HG03064 (cell line): Measurements from ENCODE around the gene SBK3.

Experiments
- ATAC-seq: cut with Tn5 transposase; IDR thresholded peaks from one replicate; pipeline ENCODE4 v1.9.1; 2021; ENCODE audit warnings: low read depth; ENCODE audit not compliant: unreplicated experiment

The SBK3 gene

GRCh38 chr19:55493052-55493644, 52.2 kb downstream of the SBK3 start:
- ATAC-seq, result no peak

GRCh38 chr19:55492362-55492944, 52.9 kb downstream of the SBK3 start:
- no peak for ATAC-seq

GRCh38 chr19:55491546-55492360, 53.6 kb downstream of the SBK3 start:
- no peak for ATAC-seq
